Brain microvascular endothelial cell (primary cell): ENCODE results near the gene KLK1.
A peak's percentile ranks its signal among the peaks of the same experiment; 100 is the strongest.

ENCODE experiments used
- DNase-seq: peaks from one replicate; pipeline ENCODE4 v3.0.0-alpha.2; 2020
- H3K27ac ChIP-seq: fragments of 250-450 bp; sonication (Bioruptor Pico); 2 replicates; pipeline ENCODE4 v1.5.1; 2020; ENCODE audit warnings: mild to moderate bottlenecking, moderate library complexity
- H3K27me3 ChIP-seq: fragments of 250-450 bp; sonication (Bioruptor Pico); replicated peaks from 2 replicates; pipeline ENCODE4 v1.5.1; 2020; ENCODE audit warnings: mild to moderate bottlenecking
- H3K36me3 ChIP-seq: fragments of 250-450 bp; sonication (Bioruptor Pico); replicated peaks from 2 replicates; pipeline ENCODE4 v1.5.1; 2020; ENCODE audit warnings: mild to moderate bottlenecking
- H3K4me3 ChIP-seq: 2 replicates; pipeline ENCODE4 v1.5.1; 2011; ENCODE audit warnings: low read depth, mild to moderate bottlenecking, control low read depth, low read length, moderate library complexity
- in situ Hi-C: cut with HindIII; loops from 2 replicates; pipeline ENCODE4 v1.10.0; 2017; ENCODE audit warnings: low sequenced_read_pairs, low pct_ligation_motif_present
- TF ChIP-seq, protein P1 (sequence below): IDR thresholded peaks from 2 replicates; pipeline ENCODE4 v1.5.1; 2011; ENCODE audit warnings: low read depth, mild to moderate bottlenecking, moderate library complexity, low read length, control low read depth, inconsistent platforms; ENCODE audit errors: missing control alignments

The KLK1 gene

DNA sequence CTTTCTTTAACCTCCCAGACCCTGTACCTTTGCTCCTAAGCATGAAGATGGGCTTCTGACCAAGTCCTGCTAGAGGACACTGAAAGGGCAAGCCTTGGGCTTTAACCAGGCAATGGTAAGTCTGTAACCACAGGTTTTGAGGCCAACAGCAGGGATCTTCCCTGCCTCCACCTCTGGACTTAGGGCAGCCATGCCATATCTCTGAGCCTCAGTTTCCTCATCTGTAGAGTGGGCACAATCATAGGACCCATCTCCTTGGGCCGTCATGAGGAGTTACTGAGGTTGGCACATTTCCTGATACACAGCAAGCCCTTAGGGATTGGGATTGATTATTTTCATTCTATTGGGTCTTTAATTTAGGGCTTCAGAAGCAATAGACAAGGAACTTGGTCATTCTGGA lies 14.7 kb downstream of the KLK1 start:
- H3K4me3 ChIP-seq, result no peak overlapping the region
- no peaks in the 10 kb centered on the region for H3K36me3 ChIP-seq
- no peak overlapping the region for H3K27ac ChIP-seq
- in situ Hi-C loops, result no loop called here
- DNase-seq, result no peak
- TF ChIP-seq, protein P1, sequence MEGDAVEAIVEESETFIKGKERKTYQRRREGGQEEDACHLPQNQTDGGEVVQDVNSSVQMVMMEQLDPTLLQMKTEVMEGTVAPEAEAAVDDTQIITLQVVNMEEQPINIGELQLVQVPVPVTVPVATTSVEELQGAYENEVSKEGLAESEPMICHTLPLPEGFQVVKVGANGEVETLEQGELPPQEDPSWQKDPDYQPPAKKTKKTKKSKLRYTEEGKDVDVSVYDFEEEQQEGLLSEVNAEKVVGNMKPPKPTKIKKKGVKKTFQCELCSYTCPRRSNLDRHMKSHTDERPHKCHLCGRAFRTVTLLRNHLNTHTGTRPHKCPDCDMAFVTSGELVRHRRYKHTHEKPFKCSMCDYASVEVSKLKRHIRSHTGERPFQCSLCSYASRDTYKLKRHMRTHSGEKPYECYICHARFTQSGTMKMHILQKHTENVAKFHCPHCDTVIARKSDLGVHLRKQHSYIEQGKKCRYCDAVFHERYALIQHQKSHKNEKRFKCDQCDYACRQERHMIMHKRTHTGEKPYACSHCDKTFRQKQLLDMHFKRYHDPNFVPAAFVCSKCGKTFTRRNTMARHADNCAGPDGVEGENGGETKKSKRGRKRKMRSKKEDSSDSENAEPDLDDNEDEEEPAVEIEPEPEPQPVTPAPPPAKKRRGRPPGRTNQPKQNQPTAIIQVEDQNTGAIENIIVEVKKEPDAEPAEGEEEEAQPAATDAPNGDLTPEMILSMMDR, result no peak
- H3K27me3 ChIP-seq, result no peaks in the 10 kb centered on the region

- Histone ChIP-seq H3K27ac (peak overlapping the region; percentile 99), H3K4me3 (peak overlapping the region; percentile 99), H3K27me3 (no peaks in the 10 kb centered on the region), H3K36me3 (peaks cover 14% of the 10 kb centered on the region)
- peak; percentile 99 for DNase-seq
- TF ChIP-seq, protein P1, result no peak
- in situ Hi-C loops, result no loop called here
Measured at GRCh38 chr19:50804420-50805272, 18.9 kb downstream of the KLK1 start.

DNA sequence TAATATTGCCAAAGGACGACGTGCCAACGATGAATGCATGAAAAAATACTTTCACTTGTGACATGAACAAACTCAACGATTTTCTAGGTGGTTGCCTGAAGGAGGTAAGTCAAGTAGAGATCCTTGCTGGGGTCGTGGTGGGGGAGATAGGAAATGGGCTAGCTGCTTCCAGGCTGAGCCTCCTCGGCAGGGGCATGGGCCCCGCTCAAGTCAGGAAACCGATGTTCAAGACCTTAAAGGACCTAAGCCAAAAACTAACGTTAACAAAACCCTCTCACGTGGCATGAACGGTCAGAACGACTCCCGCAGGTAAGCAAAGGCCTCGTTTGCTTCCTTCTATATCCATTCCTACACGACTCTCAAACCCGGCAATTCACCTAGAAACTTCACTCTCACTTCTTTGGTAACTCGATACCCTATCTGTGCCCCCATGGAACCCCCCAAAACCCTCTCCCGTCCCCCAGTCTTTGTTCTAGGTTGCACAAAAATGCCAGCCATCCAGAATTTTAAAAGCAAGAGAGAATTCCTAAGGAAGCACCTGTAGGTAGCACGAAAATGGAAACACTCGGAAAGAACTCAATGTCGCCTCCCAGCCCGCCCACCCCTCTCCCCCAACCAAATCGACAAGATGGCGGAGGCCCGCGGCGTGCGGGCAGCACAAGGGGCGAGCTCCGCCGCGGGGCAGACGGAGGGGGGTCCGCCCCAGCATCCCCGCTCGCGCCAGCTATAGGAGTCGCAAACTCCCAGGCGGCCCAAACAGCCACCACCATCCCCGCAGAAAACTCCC lies 19.8 kb downstream of the KLK1 start:
- DNase-seq, result no peak
- Histone ChIP-seq H3K36me3 (peaks cover 20% of the 10 kb centered on the region), H3K27ac (peak overlapping the region; percentile 99), H3K27me3 (no peaks in the 10 kb centered on the region), H3K4me3 (peak overlapping the region; percentile 99)
- in situ Hi-C loops, result no loop called here
- TF ChIP-seq, protein P1, result no peak

GRCh38 chr19:50801107-50801506 lies 22.5 kb downstream of the KLK1 start:
- Histone ChIP-seq H3K27me3 (no peaks in the 10 kb centered on the region), H3K4me3 (no peak overlapping the region), H3K27ac (no peak overlapping the region), H3K36me3 (peaks cover 42% of the 10 kb centered on the region)
- TF ChIP-seq, protein P1, result no peak
- DNase-seq, result no peak
- in situ Hi-C loops, result no loop called here

- TF ChIP-seq, protein P1, result no peak
- Histone ChIP-seq H3K4me3 (no peak overlapping the region), H3K27ac (no peak overlapping the region), H3K27me3 (no peaks in the 10 kb centered on the region), H3K36me3 (peaks cover 49% of the 10 kb centered on the region)
- in situ Hi-C loops, result no loop called here
- no peak for DNase-seq
Measured at GRCh38 chr19:50799547-50799851, 24.1 kb downstream of the KLK1 start.
